CD14-positive monocyte (primary cell): ENCODE measurements around the gene PRDX6. TPM values are rescaled to one million over a fixed set of nuclear protein-coding genes. Genes with fewer than 3 reads are reported as not detected.
A peak's percentile ranks its signal among the peaks of the same experiment; 100 is the strongest.

Source experiments
- DNase-seq, 3 donors: peaks; one replicate each; pipeline ENCODE4 v3.0.0-alpha.2; 2011 to 2022
- H2AFZ ChIP-seq: 2 replicates; pipeline ENCODE4 v1.6.0; 2012; ENCODE audit warnings: mild to moderate bottlenecking, low read depth, low read length, inconsistent platforms; ENCODE audit not compliant: insufficient read depth, poor library complexity, severe bottlenecking
- H3K27ac ChIP-seq, 2 donors: 1 replicate in 1 of 2; 2 replicates in 1 of 2; pipeline ENCODE4 v1.5.1; 2012 to 2013; ENCODE audit warnings: low read length in 2 of 2, control low read depth in 1 of 2, inconsistent platforms in 1 of 2, low read depth in 1 of 2, mild to moderate bottlenecking in 1 of 2
- H3K27me3 ChIP-seq, 2 donors: one replicate each; pipeline versions ENCODE4 v1.6.0 to v1.6.1; 2011 to 2013; ENCODE audit warnings: low read length in 2 of 2; ENCODE audit not compliant: control insufficient read depth in 2 of 2, insufficient read depth in 2 of 2
- H3K36me3 ChIP-seq, 2 donors: replicated peaks in 1 of 2; 1 replicate in 1 of 2; 2 replicates in 1 of 2; pipeline versions ENCODE4 v1.5.1 to v1.6.1; 2012 to 2013; ENCODE audit warnings: low read length in 2 of 2, control low read depth in 1 of 2, inconsistent platforms in 1 of 2, mild to moderate bottlenecking in 1 of 2; ENCODE audit not compliant: insufficient read depth in 2 of 2, control insufficient read depth in 1 of 2
- H3K4me1 ChIP-seq, 2 donors: 1 replicate in 1 of 2; 2 replicates in 1 of 2; pipeline versions ENCODE4 v1.5.1 to v1.6.1; 2012 to 2013; ENCODE audit warnings: low read length in 2 of 2, control low read depth in 1 of 2, inconsistent platforms in 1 of 2, mild to moderate bottlenecking in 1 of 2, moderate library complexity in 1 of 2; ENCODE audit not compliant: insufficient read depth in 2 of 2, control insufficient read depth in 1 of 2
- H3K4me2 ChIP-seq: replicated peaks from 2 replicates; pipeline ENCODE3; 2012; ENCODE audit warnings: low read length, moderate library complexity, mild to moderate bottlenecking; ENCODE audit not compliant: poor library complexity, severe bottlenecking; ENCODE audit errors: extremely low read depth
- H3K4me3 ChIP-seq, 3 experiments: fragments of 200-600 bp in 1 of 3; sonication (generic) in 1 of 3; replicated peaks in 1 of 3; 1 replicate in 2 of 3; 2 replicates in 1 of 3; pipeline ENCODE4 v1.5.1; 2011 to 2013; ENCODE audit warnings: low read length in 3 of 3, mild to moderate bottlenecking in 3 of 3, control low read depth in 2 of 3, low read depth in 2 of 3, inconsistent platforms in 1 of 3, moderate library complexity in 1 of 3
- H3K79me2 ChIP-seq: 2 replicates; pipeline ENCODE4 v1.6.0; 2012; ENCODE audit warnings: mild to moderate bottlenecking, control low read depth, inconsistent platforms, low read length, moderate library complexity; ENCODE audit not compliant: insufficient read depth
- H3K9ac ChIP-seq: 2 replicates; pipeline ENCODE4 v1.6.0; 2017; ENCODE audit warnings: low read length, mild to moderate bottlenecking; ENCODE audit not compliant: insufficient read depth, poor library complexity, severe bottlenecking
- H3K9me3 ChIP-seq, 2 donors: replicated peaks in 1 of 2; 1 replicate in 1 of 2; 2 replicates in 1 of 2; pipeline versions ENCODE4 v1.5.1 to v1.6.1; 2012 to 2013; ENCODE audit warnings: low read length in 2 of 2, control low read depth in 1 of 2; ENCODE audit not compliant: control insufficient read depth in 1 of 2, insufficient read depth in 1 of 2
- H4K20me1 ChIP-seq: 2 replicates; pipeline ENCODE4 v1.6.0; 2012; ENCODE audit warnings: mild to moderate bottlenecking, low read length, control low read depth, moderate library complexity; ENCODE audit not compliant: insufficient read depth
- H3K27ac Mint-ChIP-seq, 7 donors: one replicate each; pipeline ENCODE4 v1.8.0; 2020; ENCODE audit warnings: mild to moderate bottlenecking in 7 of 7, mixed read lengths in 7 of 7, moderate library complexity in 6 of 7, inconsistent platforms in 2 of 7
- H3K27me3 Mint-ChIP-seq, 3 donors: one replicate each; pipeline ENCODE4 v1.8.0; 2021 to 2022; ENCODE audit warnings: low read depth in 3 of 3, mild to moderate bottlenecking in 3 of 3, mixed read lengths in 3 of 3, moderate library complexity in 3 of 3, inconsistent platforms in 1 of 3
- H3K36me3 Mint-ChIP-seq, 2 donors: one replicate each; pipeline ENCODE4 v1.8.0; 2020; ENCODE audit warnings: mixed read lengths in 2 of 2, inconsistent platforms in 1 of 2, mild to moderate bottlenecking in 1 of 2
- H3K4me1 Mint-ChIP-seq: one replicate; pipeline ENCODE4 v1.8.0; 2020; ENCODE audit warnings: mild to moderate bottlenecking, mixed read lengths
- H3K4me3 Mint-ChIP-seq, 2 donors: one replicate each; pipeline ENCODE4 v1.8.0; 2020; ENCODE audit warnings: mild to moderate bottlenecking in 2 of 2, mixed read lengths in 2 of 2, moderate library complexity in 1 of 2
- H3K9me3 Mint-ChIP-seq, 7 donors: one replicate each; pipeline ENCODE4 v1.8.0; 2020 to 2022; ENCODE audit warnings: mixed read lengths in 7 of 7, mild to moderate bottlenecking in 6 of 7, moderate library complexity in 6 of 7, inconsistent platforms in 2 of 7
- WGBS: methylation state at CpG from one replicate; pipeline ENCODE4 v1.1.5; 2013; ENCODE audit warnings: missing lambda C conversion rate; ENCODE audit not compliant: insufficient coverage; 5-methylcytosine and 5-hydroxymethylcytosine counted together
- intact Hi-C, 2 donors: fragments of 100-400 bp; cut with micrococcal nuclease; formaldehyde crosslinking; loops; one replicate each; pipeline versions ENCODE4 v1.15.0 to v1.15.1; 2023
- polyA plus RNA-seq, 3 donors: library from polyadenylated mRNA; depleted of rRNA in 1 of 3; unstranded in 2 of 3; stranded (reverse) in 1 of 3; fragments of 300-500 nt in 2 of 3; fragments of >200 nt in 1 of 3; fragmentation: Illumina TruSeq in 2 of 3; gene quantifications; 1 replicate in 2 of 3; 2 replicates in 1 of 3; pipeline ENCODE4 v1.2.3, GENCODE V29; 2012 to 2021
- TF ChIP-seq, protein P1 (sequence below): fragments of 200-600 bp; IDR thresholded peaks from one replicate; pipeline ENCODE4 v1.8.0; 2022; ENCODE audit warnings: antibody characterized with exemption, mild to moderate bottlenecking

PRDX6 gene
- polyA plus RNA-seq, 3 donors: 89.5 to 142 (median 119) TPM

DNA sequence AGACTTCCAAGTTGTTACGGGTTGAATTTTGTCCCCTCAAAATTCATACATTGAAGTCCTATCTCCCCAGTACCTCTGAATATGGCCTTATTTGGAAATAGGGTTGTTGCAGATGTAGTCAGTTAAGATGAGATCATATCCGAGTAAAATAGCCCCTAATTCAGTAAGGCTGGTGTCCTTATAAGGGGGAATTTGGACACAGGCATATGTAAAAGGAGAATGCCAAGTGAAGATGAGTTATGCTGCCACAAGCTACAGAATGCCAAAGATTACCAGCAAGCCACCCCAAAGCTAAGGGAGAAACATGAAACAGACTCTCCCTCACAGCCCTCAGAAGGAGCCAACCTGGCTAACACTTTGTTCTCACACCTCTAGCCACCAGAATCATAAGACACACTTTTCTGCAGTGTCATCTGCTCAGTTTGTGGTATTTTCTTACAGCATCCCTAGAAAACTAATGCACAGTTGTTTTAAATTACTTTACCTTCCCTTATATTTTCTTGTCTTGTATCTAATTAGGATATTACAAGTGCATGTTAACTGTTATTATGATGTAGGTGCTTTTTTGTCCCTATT is 43.3 kb upstream of the PRDX6 start:
- H3K9me3 ChIP-seq: no peaks in the 10 kb centered on the region

DNA sequence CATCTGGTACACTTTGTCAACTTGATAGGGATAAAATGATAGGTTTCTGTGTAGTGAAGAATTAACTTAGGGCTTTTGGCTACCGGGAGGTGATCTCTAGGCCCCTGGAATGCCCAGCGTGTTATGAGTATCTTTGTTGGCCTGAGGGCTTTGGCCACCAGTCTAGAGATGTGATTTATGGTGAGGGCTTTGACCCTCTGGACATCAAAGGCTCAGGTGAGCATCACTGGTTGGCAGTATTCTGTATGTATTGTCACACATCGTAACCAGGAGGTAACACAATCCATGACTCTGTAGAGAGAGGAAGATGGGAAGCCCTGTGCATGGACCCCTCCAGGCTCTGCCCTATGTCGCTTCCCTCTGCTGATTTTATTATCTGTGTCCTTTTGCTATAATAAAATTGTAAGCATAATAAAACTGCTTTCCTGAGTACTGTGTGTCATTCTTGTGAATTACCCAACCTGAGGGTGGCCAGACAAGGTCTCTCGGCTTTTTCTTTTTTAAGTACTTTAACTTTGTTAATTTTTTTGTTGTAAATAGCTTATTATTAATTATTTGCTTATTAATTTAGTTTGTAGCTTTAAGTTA is 40.2 kb upstream of the PRDX6 start:
- Mint-ChIP-seq H3K36me3 (peaks cover 24 to 26% of the 10 kb centered on the region in 2 donors), H3K27me3 (peaks cover 0 to 3% (median 1%) of the 10 kb centered on the region in 3 donors), H3K4me3 (no peak overlapping the region), H3K27ac (peak overlapping the region in 1 of 7 donors; percentile 56), H3K4me1 (no peaks in the 10 kb centered on the region), H3K9me3 (no peaks in the 10 kb centered on the region)
- Histone ChIP-seq H3K79me2 (no peaks in the 10 kb centered on the region), H3K4me3 (no peak overlapping the region), H3K27ac (no peak overlapping the region), H3K9me3 (no peaks in the 10 kb centered on the region), H2AFZ (no peak overlapping the region), H3K36me3 (peaks cover 4 to 8% of the 10 kb centered on the region in 2 donors), H3K4me1 (no peaks in the 10 kb centered on the region), H3K4me2 (no peak overlapping the region), H3K27me3 (no peaks in the 10 kb centered on the region), H4K20me1 (no peaks in the 10 kb centered on the region), H3K9ac (no peak overlapping the region)
- intact Hi-C loops: loop anchor here in 1 of 2 donors (10.0 kb wide), 1 partner anchor 278 kb away; the partner anchor contains the start of gene KLHL20
- no peak for DNase-seq
- TF ChIP-seq, protein P1, sequence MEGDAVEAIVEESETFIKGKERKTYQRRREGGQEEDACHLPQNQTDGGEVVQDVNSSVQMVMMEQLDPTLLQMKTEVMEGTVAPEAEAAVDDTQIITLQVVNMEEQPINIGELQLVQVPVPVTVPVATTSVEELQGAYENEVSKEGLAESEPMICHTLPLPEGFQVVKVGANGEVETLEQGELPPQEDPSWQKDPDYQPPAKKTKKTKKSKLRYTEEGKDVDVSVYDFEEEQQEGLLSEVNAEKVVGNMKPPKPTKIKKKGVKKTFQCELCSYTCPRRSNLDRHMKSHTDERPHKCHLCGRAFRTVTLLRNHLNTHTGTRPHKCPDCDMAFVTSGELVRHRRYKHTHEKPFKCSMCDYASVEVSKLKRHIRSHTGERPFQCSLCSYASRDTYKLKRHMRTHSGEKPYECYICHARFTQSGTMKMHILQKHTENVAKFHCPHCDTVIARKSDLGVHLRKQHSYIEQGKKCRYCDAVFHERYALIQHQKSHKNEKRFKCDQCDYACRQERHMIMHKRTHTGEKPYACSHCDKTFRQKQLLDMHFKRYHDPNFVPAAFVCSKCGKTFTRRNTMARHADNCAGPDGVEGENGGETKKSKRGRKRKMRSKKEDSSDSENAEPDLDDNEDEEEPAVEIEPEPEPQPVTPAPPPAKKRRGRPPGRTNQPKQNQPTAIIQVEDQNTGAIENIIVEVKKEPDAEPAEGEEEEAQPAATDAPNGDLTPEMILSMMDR: no peak
- WGBS: 90% methylated on average over 2 of the region's 5 CpGs

More for the DNA sequence above, 43.3 kb upstream of the PRDX6 start:
- H3K4me1 Mint-ChIP-seq: peaks cover 24% of the 10 kb centered on the region
- Histone ChIP-seq H3K27ac (no peak overlapping the region), H3K27me3 (no peaks in the 10 kb centered on the region), H3K4me3 (no peak overlapping the region), H3K4me1 (peaks cover 23 to 24% of the 10 kb centered on the region in 2 donors), H3K36me3 (no peaks in the 10 kb centered on the region), H2AFZ (no peak overlapping the region), H4K20me1 (no peaks in the 10 kb centered on the region), H3K9ac (no peak overlapping the region), H3K4me2 (no peak overlapping the region), H3K79me2 (no peaks in the 10 kb centered on the region)
- H3K27me3 Mint-ChIP-seq: peaks cover 0 to 2% (median 0%) of the 10 kb centered on the region in 3 donors
- intact Hi-C loops: loop anchor here (5.0 to 10.0 kb wide), 3 partner anchors 43 to 388 kb away; partner anchors contain the start of genes PRDX6 (in 2 of the 2), CENPL (in 1 of the 2), DARS2 (in 1 of the 2) and KLHL20 (in 1 of the 2)
- H3K4me3 Mint-ChIP-seq: no peak overlapping the region
- no peak for DNase-seq
- TF ChIP-seq, protein P1: no peak
- peaks cover 4 to 9% of the 10 kb centered on the region in 2 donors for H3K36me3 Mint-ChIP-seq
- H3K9me3 Mint-ChIP-seq: no peaks in the 10 kb centered on the region
- H3K27ac Mint-ChIP-seq: no peak overlapping the region
- WGBS: no CpG with 5 or more reads among the region's 2 CpGs
